Pulmonary artery endothelial cell (primary cell): ENCODE measurements around the gene JAK1. TPM values are rescaled to one million over a fixed set of nuclear protein-coding genes. Genes with fewer than 3 reads are reported as not detected.

Experiments
- total RNA-seq: library from RNA; depleted of rRNA; stranded (reverse); fragments of >200 nt; gene quantifications from 2 replicates; pipeline ENCODE4 v1.2.3, GENCODE V29; 2014

The JAK1 gene
- total RNA-seq, 1 donor from 2014 or later = 173 TPM

Other genes starting within 250 kb of the JAK1 start
- gene RAVER2, start 221.5 kb downstream of the JAK1 start, total RNA-seq = 9.9 and 10.2 TPM in 2 replicates
- gene AK4, start 181.7 kb upstream of the JAK1 start, total RNA-seq = 28.1 and 40.6 TPM in 2 replicates